DMS79 (cell line): Measurements from ENCODE around the gene COPE.
"Not testable (repeated sequence)": the region's sequence is repeated elsewhere in the genome, so short reads cannot be mapped to it uniquely, and the experiment has no call there.

Experiments used
- DNase-seq: peaks from one replicate; lab custom pipeline; 2025; lab: John Stamatoyannopoulos, UW

The COPE gene

GRCh38 chr19:18908917-18909619 lies 10.1 kb downstream of the COPE start:
- no peak for DNase-seq

GRCh38 chr19:18906605-18907519 lies 12.3 kb downstream of the COPE start:
- DNase-seq, result no peak

- DNase-seq, result no peak
Measured at GRCh38 chr19:18905513-18906236, 13.5 kb downstream of the COPE start.

- no peak for DNase-seq
Measured at GRCh38 chr19:18905058-18905456, 14.1 kb downstream of the COPE start.

GRCh38 chr19:18904334-18905057 lies 14.7 kb downstream of the COPE start:
- no peak for DNase-seq

- no peak for DNase-seq
Measured at GRCh38 chr19:18903156-18904037, 15.8 kb downstream of the COPE start.

GRCh38 chr19:18902519-18902918 lies 16.7 kb downstream of the COPE start:
- DNase-seq, result not testable (repeated sequence)

GRCh38 chr19:18901491-18901890 lies 17.7 kb downstream of the COPE start:
- DNase-seq, result no peak

- DNase-seq, result no peak
Measured at GRCh38 chr19:18900700-18901481, 18.3 kb downstream of the COPE start.

- DNase-seq, result no peak
Measured at GRCh38 chr19:18899624-18900560, 19.3 kb downstream of the COPE start.

GRCh38 chr19:18898607-18899408 lies 20.4 kb downstream of the COPE start:
- no peak for DNase-seq

- no peak for DNase-seq
Measured at GRCh38 chr19:18898081-18898606, 21.0 kb downstream of the COPE start.

- DNase-seq, result no peak
Measured at GRCh38 chr19:18897094-18898029, 21.8 kb downstream of the COPE start.

GRCh38 chr19:18896421-18896841 lies 22.8 kb downstream of the COPE start:
- no peak for DNase-seq

GRCh38 chr19:18895824-18896341 lies 23.3 kb downstream of the COPE start, which contains the start of gene CERS1:
CERS1 (minus strand) TSS chr19:18896158; CDS start chr19:18896072, 86 bp downstream.
- DNase-seq, result no peak
